Measurements from ENCODE around the gene SLC35A3. TPM values are rescaled to one million over a fixed set of nuclear protein-coding genes. Genes with fewer than 3 reads are reported as not detected.

The SLC35A3 gene
- total RNA-seq, 1 donor from 2014 or later = 38.9 TPM

GRCh38 chr1:99994496-99994895 lies 24.7 kb downstream of the SLC35A3 start:
- no peak for DNase-seq (ENCODE audit: low spot score)
- H3K9me3 ChIP-seq (ENCODE audit: low read depth) = peaks cover 5% of the 10 kb centered on the region

GRCh38 chr1:99996951-99997350 lies 27.2 kb downstream of the SLC35A3 start:
- no peaks in the 10 kb centered on the region for H3K4me1 Mint-ChIP-seq
- H3K9me3 ChIP-seq (ENCODE audit: low read depth) = peaks cover 3% of the 10 kb centered on the region
- H3K27ac Mint-ChIP-seq = no peak overlapping the region
- no peak overlapping the region for H3K4me2 ChIP-seq
- peaks cover 5% of the 10 kb centered on the region for H3K9me3 Mint-ChIP-seq
- no peak overlapping the region for H3K27ac ChIP-seq
- no peak for DNase-seq (ENCODE audit: low spot score)
- no peak overlapping the region for H3K4me3 Mint-ChIP-seq
- peaks cover 16% of the 10 kb centered on the region for H3K36me3 Mint-ChIP-seq
- TF ChIP-seq EZH2phosphoT487 (IDR thresholded peaks at IDR 0.05) (no peak), EZH2 (IDR thresholded peaks at IDR 0.05) (no peak), CTCF (IDR thresholded peaks at IDR 0.05) (no peak)
- no peak overlapping the region for H3K4me3 ChIP-seq
- H3K36me3 ChIP-seq = peaks cover 3% of the 10 kb centered on the region
- no peaks in the 10 kb centered on the region for H3K27me3 Mint-ChIP-seq (ENCODE audit: insufficient read depth, low read depth)
- no peaks in the 10 kb centered on the region for H3K4me1 ChIP-seq
- H2AFZ ChIP-seq (replicated peaks) = no peak overlapping the region
- H4K20me1 ChIP-seq (ENCODE audit: low read depth) = no peaks in the 10 kb centered on the region
- no peaks in the 10 kb centered on the region for H3K27me3 ChIP-seq
- no peaks in the 10 kb centered on the region for H3F3A ChIP-seq (ENCODE audit: low read depth)
- H3K9ac ChIP-seq = no peak overlapping the region
- H3K79me2 ChIP-seq (ENCODE audit: low read depth) = peaks cover 4% of the 10 kb centered on the region

More at GRCh38 chr1:99994496-99994895, 24.7 kb downstream of the SLC35A3 start:
- H3K4me1 ChIP-seq = no peaks in the 10 kb centered on the region
- no peak overlapping the region for H2AFZ ChIP-seq (replicated peaks)
- peaks cover 3% of the 10 kb centered on the region for H3K36me3 ChIP-seq
- no peaks in the 10 kb centered on the region for H3K27me3 ChIP-seq
- no peak for TF ChIP-seq EZH2phosphoT487 (IDR thresholded peaks at IDR 0.05)
- TF ChIP-seq EZH2 (IDR thresholded peaks at IDR 0.05) = no peak
- no peak for TF ChIP-seq CTCF (IDR thresholded peaks at IDR 0.05)
- no peak overlapping the region for H3K27ac ChIP-seq
- no peak overlapping the region for H3K4me3 Mint-ChIP-seq
- H3F3A ChIP-seq (ENCODE audit: low read depth) = no peaks in the 10 kb centered on the region
- H3K4me2 ChIP-seq = no peak overlapping the region
- H4K20me1 ChIP-seq (ENCODE audit: low read depth) = no peaks in the 10 kb centered on the region
- H3K27me3 Mint-ChIP-seq (ENCODE audit: insufficient read depth, low read depth) = no peaks in the 10 kb centered on the region
- H3K9ac ChIP-seq = no peak overlapping the region
- H3K79me2 ChIP-seq (ENCODE audit: low read depth) = peaks cover 17% of the 10 kb centered on the region
- H3K27ac Mint-ChIP-seq = no peak overlapping the region
- H3K4me3 ChIP-seq = no peak overlapping the region
- no peaks in the 10 kb centered on the region for H3K4me1 Mint-ChIP-seq
- peaks cover 18% of the 10 kb centered on the region for H3K9me3 Mint-ChIP-seq
- peaks cover 22% of the 10 kb centered on the region for H3K36me3 Mint-ChIP-seq

- Histone ChIP-seq H3K27ac (no peak overlapping the region), H3F3A (ENCODE audit: low read depth) (no peaks in the 10 kb centered on the region), H2AFZ (replicated peaks) (no peak overlapping the region), H3K36me3 (no peaks in the 10 kb centered on the region), H3K79me2 (ENCODE audit: low read depth) (peaks cover 11% of the 10 kb centered on the region), H3K9ac (no peak overlapping the region), H3K4me2 (no peak overlapping the region), H3K4me1 (no peaks in the 10 kb centered on the region), H3K9me3 (ENCODE audit: low read depth) (no peaks in the 10 kb centered on the region), H3K27me3 (no peaks in the 10 kb centered on the region), H4K20me1 (ENCODE audit: low read depth) (no peaks in the 10 kb centered on the region), H3K4me3 (no peak overlapping the region)
- H3K27me3 Mint-ChIP-seq (ENCODE audit: insufficient read depth, low read depth) = peaks cover 4% of the 10 kb centered on the region
- H3K4me3 Mint-ChIP-seq = no peak overlapping the region
- H3K4me1 Mint-ChIP-seq = no peaks in the 10 kb centered on the region
- peaks cover 13% of the 10 kb centered on the region for H3K9me3 Mint-ChIP-seq
- H3K27ac Mint-ChIP-seq = no peak overlapping the region
- DNase-seq (ENCODE audit: low spot score) = no peak
- H3K36me3 Mint-ChIP-seq = peaks cover 12% of the 10 kb centered on the region
- TF ChIP-seq EZH2phosphoT487 (IDR thresholded peaks at IDR 0.05) (no peak), CTCF (IDR thresholded peaks at IDR 0.05) (no peak), EZH2 (IDR thresholded peaks at IDR 0.05) (no peak)
Measured at GRCh38 chr1:100001462-100001861, 31.7 kb downstream of the SLC35A3 start.

Data from neural progenitor cell (in vitro differentiated cells).